ENCODE results near the gene CBR1.

DNA sequence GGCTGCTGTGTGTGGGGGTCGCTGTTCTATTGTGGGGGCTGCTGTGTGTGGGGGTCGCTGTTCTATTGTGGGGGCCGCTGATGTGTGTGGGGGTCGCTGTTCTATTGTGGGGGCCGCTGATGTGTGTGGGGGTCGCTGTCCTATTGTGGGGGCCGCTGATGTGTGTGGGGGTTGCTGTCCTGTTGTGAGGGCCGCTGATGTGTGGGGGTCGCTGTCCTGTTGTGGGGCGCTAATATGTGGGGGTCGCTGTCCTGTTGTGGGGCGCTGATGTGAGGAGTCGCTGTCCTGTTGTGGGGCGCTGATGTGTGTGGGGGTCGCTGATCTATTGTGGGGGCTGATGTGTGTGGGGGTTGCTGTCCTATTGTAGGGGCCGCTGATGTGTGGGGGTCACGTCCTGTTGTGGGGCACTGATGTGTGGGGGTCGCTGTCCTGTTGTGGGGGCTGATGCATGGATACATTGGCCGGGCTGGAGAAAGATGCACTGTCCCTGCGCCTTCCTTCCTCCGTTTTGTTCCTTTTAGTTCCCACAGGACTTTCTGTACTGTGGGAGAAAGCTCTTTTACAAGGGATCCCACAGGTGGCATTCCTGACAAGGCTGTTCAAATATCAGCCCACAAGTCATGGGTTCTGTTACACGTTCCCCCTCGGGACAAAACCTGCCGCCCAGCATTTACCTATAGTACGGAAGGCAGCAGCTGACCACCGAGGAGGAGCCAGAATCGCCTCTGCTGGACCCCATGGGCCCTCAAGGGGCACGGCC, 37.0 kb upstream of the CBR1 start:
- TF ChIP-seq CTCF (IDR thresholded peaks at IDR 0.05) (no peak), POLR2A (IDR thresholded peaks at IDR 0.05) (no peak)

Measured in testis (tissue), 2 donors.